ENCODE measurements around the gene C1QL1.

GRCh38 chr17:44940768-44941167 lies 27.3 kb downstream of the C1QL1 start:
- no peak for TF ChIP-seq CTCF (IDR thresholded peaks at IDR 0.05)
- TF ChIP-seq POLR2A (IDR thresholded peaks at IDR 0.05): no peak

Measured in body of pancreas (tissue), 4 donors.